DMS114 treated with DMSO at 0.1 percent for 48 hours (cell line): ENCODE data around the gene AATK.

Experiments
- DNase-seq: peaks from one replicate; lab custom pipeline; 2025; ENCODE audit not compliant: unreplicated experiment; lab: John Stamatoyannopoulos, UW

Gene AATK

DNA sequence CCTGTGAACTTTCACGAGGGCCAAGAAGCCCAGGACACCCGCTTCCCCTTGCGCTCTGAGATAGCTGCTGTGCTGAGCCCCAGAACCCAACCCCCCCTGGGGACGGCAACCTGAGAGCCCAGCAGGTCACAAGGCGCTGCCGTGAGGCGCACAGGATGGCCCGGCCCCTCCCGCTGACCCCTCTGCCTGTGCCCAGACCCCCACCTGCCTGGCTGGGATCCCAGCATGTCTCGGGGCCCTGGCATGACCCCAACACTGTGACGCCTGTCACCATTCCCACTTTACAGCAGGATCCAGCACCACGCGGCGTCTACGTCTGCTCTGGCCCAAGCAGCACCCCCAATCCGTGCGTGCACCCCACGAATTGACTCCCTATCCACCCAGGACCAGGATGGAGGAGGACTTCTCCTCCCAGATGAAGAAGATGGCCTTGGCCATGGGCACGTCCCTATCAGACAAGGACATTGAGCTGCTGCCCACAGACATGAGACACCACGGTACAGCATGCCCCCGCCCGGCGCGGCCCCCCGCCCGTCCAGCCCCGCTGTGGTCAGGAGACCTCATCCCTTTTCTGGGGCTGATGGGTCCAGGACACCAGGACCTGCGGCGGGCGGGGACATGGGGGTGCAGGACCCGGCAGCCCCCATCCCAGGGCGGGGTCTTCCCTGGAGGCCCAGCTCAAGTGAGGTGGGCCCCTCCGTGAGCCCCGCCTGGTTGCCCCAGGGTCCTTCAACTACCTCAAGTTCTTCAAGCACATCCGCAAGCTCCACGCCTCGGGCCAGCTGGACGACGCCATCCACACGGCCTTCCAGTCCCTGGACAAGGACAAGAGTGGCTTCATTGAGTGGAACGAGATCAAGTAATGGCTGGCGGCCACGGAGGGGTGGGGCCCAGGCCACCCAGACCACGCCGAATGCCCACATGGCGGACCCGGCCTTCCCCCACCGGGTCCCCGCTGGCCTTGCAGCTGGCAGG is 15.1 kb upstream of the AATK start:
- DNase-seq = no peak

DNA sequence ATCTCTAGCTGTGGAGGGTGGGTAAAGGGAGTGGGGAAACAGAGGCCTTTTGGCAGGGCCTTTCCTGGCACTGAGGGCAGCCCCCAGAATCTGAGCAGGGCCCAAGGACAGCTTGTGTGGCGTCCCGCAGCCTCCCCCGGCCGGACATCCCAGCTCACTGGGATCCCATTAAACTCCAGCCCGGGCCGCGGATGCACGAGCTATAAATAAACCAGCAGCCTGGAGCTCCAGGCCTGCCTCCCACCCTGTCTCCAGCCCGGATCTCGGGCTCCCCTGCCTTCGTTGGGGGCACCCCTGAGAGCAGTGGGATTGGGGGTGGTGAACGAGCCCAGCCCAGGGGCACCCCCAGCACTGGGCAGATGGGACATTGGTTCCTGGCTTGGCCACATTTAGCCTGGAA is 13.8 kb upstream of the AATK start:
- DNase-seq = no peak

DNA sequence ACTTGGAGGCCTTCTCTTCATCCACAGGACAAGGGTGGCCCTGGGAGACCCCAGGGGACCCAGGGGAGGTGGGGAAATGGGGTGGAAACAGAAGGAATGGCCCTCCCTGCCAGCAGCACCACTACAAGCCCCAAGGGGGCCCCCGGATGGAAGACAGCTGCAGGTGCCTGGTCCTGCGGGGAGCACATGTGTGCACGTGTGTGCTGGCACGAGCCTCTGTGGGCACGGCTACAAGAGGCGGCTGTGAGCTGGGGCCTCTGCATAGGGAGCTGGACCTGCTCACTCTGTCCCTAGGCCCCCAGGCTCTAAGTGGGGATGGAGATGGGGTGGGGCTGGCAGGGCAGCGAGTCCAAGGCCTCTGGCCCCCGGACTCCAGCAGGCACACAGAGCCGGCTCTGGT is 13.2 kb upstream of the AATK start:
- DNase-seq = no peak

DNA sequence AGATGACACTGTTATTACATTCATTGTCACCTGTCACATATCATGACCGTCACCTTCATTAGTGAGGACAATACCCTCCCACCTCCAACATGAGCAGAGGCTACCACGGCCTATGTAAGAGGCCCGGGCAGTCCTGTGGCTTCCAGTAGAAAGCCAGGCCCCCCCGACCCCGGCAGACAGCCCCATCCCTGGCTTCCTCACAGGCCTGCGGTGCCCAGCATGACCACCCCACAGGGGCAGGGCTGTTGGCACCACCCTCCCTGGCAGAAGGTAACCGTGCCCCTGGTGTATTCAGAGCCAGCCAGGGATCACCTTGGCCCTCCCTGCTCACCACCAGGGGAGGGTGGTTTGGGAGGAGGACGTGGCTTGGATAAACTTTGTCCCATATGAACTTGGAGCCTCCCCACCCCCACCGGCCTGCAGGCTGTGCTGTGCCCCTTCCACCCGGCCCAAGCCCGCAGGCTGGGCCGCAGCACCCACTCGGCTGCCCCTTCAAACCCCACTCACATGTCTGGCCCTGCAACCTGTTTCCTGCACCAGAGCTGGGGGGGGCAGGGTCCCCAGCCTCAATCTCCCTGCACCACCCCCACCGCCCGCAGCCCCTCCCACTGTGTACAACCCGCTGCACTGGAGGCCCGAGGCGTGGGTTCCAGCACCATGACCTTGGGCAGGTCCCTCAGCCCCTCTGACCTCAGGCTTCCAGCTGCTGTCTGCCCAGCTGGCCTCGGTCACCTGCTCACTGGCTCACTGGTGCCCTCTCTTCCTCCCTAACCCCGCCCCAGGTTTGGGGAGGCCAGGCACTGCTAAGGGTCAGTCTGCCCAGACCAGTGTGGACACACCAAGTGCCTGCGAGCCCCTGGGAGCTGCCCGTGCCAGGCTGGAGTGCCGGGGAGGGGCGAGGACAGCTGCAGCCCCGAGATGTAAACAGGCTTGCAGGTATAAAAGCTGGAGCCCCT is 12.4 kb upstream of the AATK start:
- no peak for DNase-seq

GRCh38 chr17:81176666-81177065 is 10.6 kb upstream of the AATK start:
- no peak for DNase-seq

GRCh38 chr17:81173762-81174155 is 7.7 kb upstream of the AATK start:
- no peak for DNase-seq

GRCh38 chr17:81173052-81173761 is 7.2 kb upstream of the AATK start:
- DNase-seq = no peak

GRCh38 chr17:81171941-81172340 is 5.9 kb upstream of the AATK start:
- DNase-seq = no peak

GRCh38 chr17:81170727-81171494 is 4.9 kb upstream of the AATK start:
- no peak for DNase-seq

- no peak for DNase-seq
Measured at GRCh38 chr17:81169870-81170309, 3.9 kb upstream of the AATK start.

DNA sequence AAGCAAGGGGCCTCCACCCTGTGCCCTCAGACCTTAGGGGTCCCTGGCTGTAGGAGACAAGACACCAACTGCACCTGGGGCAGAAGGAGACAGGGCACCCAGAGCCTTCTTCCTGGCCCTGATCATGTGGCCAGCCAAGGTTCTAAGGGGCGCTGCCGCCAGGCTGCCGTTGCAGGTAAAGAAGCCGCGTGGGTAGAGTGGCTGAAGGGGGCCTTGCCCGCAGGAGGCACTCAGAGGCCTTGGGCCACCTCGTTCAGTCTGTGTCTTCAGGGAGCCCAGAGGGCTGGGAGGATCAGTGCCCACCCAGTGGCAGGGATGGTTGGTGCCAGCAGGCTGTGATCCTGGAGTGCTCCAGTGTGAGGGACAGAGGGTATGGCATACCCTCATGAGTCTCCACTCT is 1.6 kb upstream of the AATK start:
- no peak for DNase-seq

GRCh38 chr17:81167194-81167524 is 1.1 kb upstream of the AATK start:
- no peak for DNase-seq

GRCh38 chr17:81165246-81166032 is 582 bp downstream of the AATK start, which contains the start of gene PVALEF:
TSS of gene PVALEF (plus strand) at chr17:81165507. CDS start at chr17:81181227, 15,720 bp downstream.
- DNase-seq = no peak

- DNase-seq = no peak
Measured at GRCh38 chr17:81164371-81165245, 1.4 kb downstream of the AATK start.

GRCh38 chr17:81163703-81164370 is 2.2 kb downstream of the AATK start:
- DNase-seq = no peak

GRCh38 chr17:81163051-81163695 is 2.8 kb downstream of the AATK start:
- no peak for DNase-seq

- no peak for DNase-seq
Measured at GRCh38 chr17:81162491-81162890, 3.5 kb downstream of the AATK start.

DNA sequence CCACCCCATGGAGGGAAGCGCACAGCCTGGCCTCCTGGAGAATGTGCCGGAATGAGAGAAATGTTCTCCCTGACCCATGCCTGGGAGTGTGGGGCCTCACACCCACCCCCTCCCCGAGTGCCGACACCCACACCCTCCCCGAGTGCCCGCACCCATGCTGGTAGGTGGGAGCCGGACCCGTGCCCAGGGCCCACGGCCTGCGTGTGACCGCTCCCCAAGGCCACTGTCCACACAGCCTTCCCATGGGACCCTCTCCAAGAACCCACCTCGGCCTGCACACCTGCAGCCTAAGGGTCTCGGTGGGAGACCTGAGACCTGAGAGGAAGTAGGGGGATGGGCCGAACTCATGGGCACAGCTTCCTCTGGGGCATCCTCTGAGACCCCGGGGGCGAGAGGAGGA is 4.0 kb downstream of the AATK start:
- no peak for DNase-seq
